Esophagus muscularis mucosa (tissue), 4 donors: ENCODE measurements around the gene MZF1.

Experiments
- EP300 ChIP-seq: sonication (generic); formaldehyde crosslinking; IDR thresholded peaks from one replicate; pipeline ENCODE4 v1.6.1; 2017; ENCODE audit warnings: antibody characterized with exemption
- POLR2A ChIP-seq: fragments of 450-650 bp; IDR thresholded peaks from one replicate; pipeline ENCODE4 v1.6.1; 2017; ENCODE audit warnings: antibody characterized with exemption, moderate library complexity, mild to moderate bottlenecking, low read depth
- POLR2AphosphoS5 ChIP-seq, 2 donors: sonication (generic); formaldehyde crosslinking; IDR thresholded peaks; one replicate each; pipeline ENCODE4 v1.6.1; 2017; ENCODE audit warnings: antibody characterized with exemption in 2 of 2
- TF ChIP-seq, protein P1 (sequence below), 3 experiments: fragments of 200-600 bp in 2 of 3; fragments of 450-650 bp in 1 of 3; sonication (generic) in 2 of 3; IDR thresholded peaks; one replicate each; pipeline ENCODE4 v1.5.1; 2017 to 2019; ENCODE audit warnings: antibody characterized with exemption in 3 of 3, mild to moderate bottlenecking in 2 of 3, moderate library complexity in 1 of 3

DNA sequence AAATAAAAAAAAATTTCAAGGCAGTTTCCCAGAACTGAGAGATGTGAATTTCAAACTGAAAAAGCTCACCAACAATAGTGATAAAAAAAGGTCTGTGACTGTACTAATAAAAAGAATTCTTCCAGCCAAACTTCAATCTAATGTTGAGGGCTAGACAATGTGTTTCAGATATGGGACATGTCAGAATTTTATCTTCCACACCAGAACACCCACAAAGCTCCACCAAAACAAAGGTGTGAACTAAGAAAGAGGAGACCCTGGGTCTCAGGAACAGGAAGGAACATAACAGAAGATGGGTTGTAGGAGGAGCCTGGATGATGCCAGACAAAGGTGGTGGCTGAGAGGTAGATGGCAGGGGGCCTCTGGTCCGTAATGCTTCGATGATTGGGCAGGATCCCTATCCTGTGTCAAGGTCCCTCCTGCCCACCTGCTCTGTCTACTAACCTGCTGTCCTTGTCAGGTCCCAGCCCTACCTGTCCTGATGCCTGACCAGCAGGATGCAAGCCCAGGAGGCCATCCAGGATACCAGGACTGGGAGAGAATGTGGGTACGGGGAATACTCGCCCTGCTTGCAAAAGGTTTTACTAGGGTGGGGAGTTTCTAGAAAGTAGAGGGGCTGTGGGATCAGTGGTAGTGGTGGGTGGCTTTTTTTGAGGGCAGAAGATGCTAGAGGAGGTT lies 4.5 kb downstream of the MZF1 start:
- TF ChIP-seq, protein P1, sequence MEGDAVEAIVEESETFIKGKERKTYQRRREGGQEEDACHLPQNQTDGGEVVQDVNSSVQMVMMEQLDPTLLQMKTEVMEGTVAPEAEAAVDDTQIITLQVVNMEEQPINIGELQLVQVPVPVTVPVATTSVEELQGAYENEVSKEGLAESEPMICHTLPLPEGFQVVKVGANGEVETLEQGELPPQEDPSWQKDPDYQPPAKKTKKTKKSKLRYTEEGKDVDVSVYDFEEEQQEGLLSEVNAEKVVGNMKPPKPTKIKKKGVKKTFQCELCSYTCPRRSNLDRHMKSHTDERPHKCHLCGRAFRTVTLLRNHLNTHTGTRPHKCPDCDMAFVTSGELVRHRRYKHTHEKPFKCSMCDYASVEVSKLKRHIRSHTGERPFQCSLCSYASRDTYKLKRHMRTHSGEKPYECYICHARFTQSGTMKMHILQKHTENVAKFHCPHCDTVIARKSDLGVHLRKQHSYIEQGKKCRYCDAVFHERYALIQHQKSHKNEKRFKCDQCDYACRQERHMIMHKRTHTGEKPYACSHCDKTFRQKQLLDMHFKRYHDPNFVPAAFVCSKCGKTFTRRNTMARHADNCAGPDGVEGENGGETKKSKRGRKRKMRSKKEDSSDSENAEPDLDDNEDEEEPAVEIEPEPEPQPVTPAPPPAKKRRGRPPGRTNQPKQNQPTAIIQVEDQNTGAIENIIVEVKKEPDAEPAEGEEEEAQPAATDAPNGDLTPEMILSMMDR (IDR thresholded peaks at IDR 0.05) = no peak
- TF ChIP-seq POLR2A (no peak), POLR2AphosphoS5 (IDR thresholded peaks at IDR 0.05) (no peak), EP300 (no peak)
